ENCODE data around the gene TMEM95.

TMEM95 gene

GRCh38 chr17:7406235-7406825 lies 51.4 kb downstream of the TMEM95 start:
- no peak for DNase-seq
